Endothelial cell of umbilical vein (primary cell): ENCODE results near the gene PIP4K2B. TPM values are rescaled to one million over a fixed set of nuclear protein-coding genes. Genes with fewer than 3 reads are reported as not detected.

Experiments used
- BruUV-seq: library from RNA; stranded (reverse); fragments of 400-500 nt; replicated peaks from 2 replicates; lab custom pipeline; 2021; lab: Mats Ljungman, UMichigan
- CTCF ChIA-PET: fragments of 300-600, 350-600 bp; sonication (Branson Sonifier 250); formaldehyde crosslinking; loops from one replicate; lab custom pipeline; 2021; ENCODE audit warnings: antibody characterized with exemption, inconsistent platforms; lab: Charles Lee
- POLR2A ChIA-PET: fragments of 300-600, 350-600 bp; sonication (Branson Sonifier 250); formaldehyde crosslinking; loops from one replicate; lab custom pipeline; 2021; ENCODE audit warnings: antibody characterized with exemption, inconsistent platforms; lab: Charles Lee
- DNase-seq: peaks from one replicate; pipeline ENCODE4 v3.0.0-alpha.2; 2011; ENCODE audit warnings: low read depth, low spot score
- FAIRE-seq: peaks from 2 replicates; lab custom pipeline; 2011; peaks lifted over from hg19 to GRCh38; lab: Jason Lieb, UNC
- H2AFZ ChIP-seq: 2 replicates; pipeline ENCODE4 v1.6.0; 2012; ENCODE audit warnings: low read depth, low read length, control low read depth, inconsistent platforms
- H3K27ac ChIP-seq: 2 replicates; pipeline ENCODE4 v1.5.1; 2011; ENCODE audit warnings: low read depth, mild to moderate bottlenecking, control low read depth, low read length, moderate library complexity; ENCODE audit not compliant: insufficient read depth
- H3K27me3 ChIP-seq, 2 experiments: 2 replicates each; pipeline versions ENCODE4 v1.6.0 to v1.6.1; 2011; ENCODE audit warnings: low read length in 2 of 2, mixed read lengths in 1 of 2; ENCODE audit not compliant: control insufficient read depth in 2 of 2, insufficient read depth in 2 of 2
- H3K36me3 ChIP-seq, 2 experiments: 2 replicates in 1 of 2; 3 replicates in 1 of 2; pipeline ENCODE4 v1.5.1; 2011; ENCODE audit warnings: low read length in 2 of 2, mild to moderate bottlenecking in 1 of 2, moderate library complexity in 1 of 2; ENCODE audit not compliant: control insufficient read depth in 2 of 2, insufficient read depth in 2 of 2; ENCODE audit errors: extremely low read depth in 1 of 2
- H3K4me1 ChIP-seq: 3 replicates; pipeline ENCODE4 v1.5.1; 2011; ENCODE audit warnings: mild to moderate bottlenecking, low read length; ENCODE audit not compliant: control insufficient read depth, insufficient read depth; ENCODE audit errors: extremely low read depth
- H3K4me2 ChIP-seq: 2 replicates; pipeline ENCODE4 v1.6.1; 2011; ENCODE audit warnings: low read length, control low read depth, mixed read lengths; ENCODE audit not compliant: insufficient read depth
- H3K4me3 ChIP-seq, 3 experiments: fragments of 200-600 bp in 1 of 3; sonication (generic), shearing (Covaris generic) in 1 of 3; replicated peaks in 1 of 3; 2 replicates each; pipeline ENCODE4 v1.5.1; 2011 to 2016; ENCODE audit warnings: control low read depth in 3 of 3, low read length in 3 of 3, mild to moderate bottlenecking in 2 of 3, inconsistent platforms in 1 of 3, low read depth in 1 of 3, moderate library complexity in 1 of 3; ENCODE audit not compliant: insufficient read depth in 1 of 3
- H3K79me2 ChIP-seq: 2 replicates; pipeline ENCODE4 v1.6.0; 2012; ENCODE audit warnings: low read length, inconsistent platforms; ENCODE audit not compliant: control insufficient read depth, insufficient read depth
- H3K9ac ChIP-seq: replicated peaks from 2 replicates; pipeline ENCODE3; 2011; ENCODE audit warnings: low read length, control low read depth; ENCODE audit not compliant: insufficient read depth; ENCODE audit errors: extremely low read depth
- H3K9me1 ChIP-seq: replicated peaks from 3 replicates; pipeline ENCODE4 v1.6.0; 2011; ENCODE audit warnings: mild to moderate bottlenecking, low read length; ENCODE audit not compliant: control insufficient read depth, insufficient read depth; ENCODE audit errors: extremely low read depth
- H3K9me3 ChIP-seq: replicated peaks from 2 replicates; pipeline ENCODE4 v1.5.1; 2012; ENCODE audit warnings: low read length, inconsistent platforms; ENCODE audit not compliant: control insufficient read depth, insufficient read depth
- H4K20me1 ChIP-seq: replicated peaks from 2 replicates; pipeline ENCODE3; 2011; ENCODE audit warnings: mild to moderate bottlenecking, low read length; ENCODE audit not compliant: control insufficient read depth, insufficient read depth; ENCODE audit errors: extremely low read depth
- EZH2 ChIP-seq: IDR thresholded peaks from 2 replicates; pipeline ENCODE4 v1.6.1; 2012; ENCODE audit warnings: borderline replicate concordance, low read depth, mild to moderate bottlenecking, moderate library complexity, low read length, inconsistent platforms; ENCODE audit not compliant: severe bottlenecking
- FOS ChIP-seq: IDR thresholded peaks from 2 replicates; pipeline ENCODE4 v1.6.1; 2011; ENCODE audit warnings: mild to moderate bottlenecking, low read length, moderate library complexity, borderline replicate concordance; ENCODE audit not compliant: insufficient read depth
- GATA2 ChIP-seq: IDR thresholded peaks from 2 replicates; pipeline ENCODE4 v1.7.0; 2011; ENCODE audit warnings: low read depth, mild to moderate bottlenecking, moderate library complexity, mixed read lengths, low read length; ENCODE audit not compliant: insufficient read length, insufficient read depth
- JUN ChIP-seq: IDR thresholded peaks from 2 replicates; pipeline ENCODE4 v1.6.1; 2011; ENCODE audit warnings: borderline replicate concordance, low read depth; ENCODE audit not compliant: insufficient read length, insufficient read depth
- MAX ChIP-seq: IDR thresholded peaks from 2 replicates; pipeline ENCODE4 v1.6.1; 2011; ENCODE audit not compliant: insufficient read depth, insufficient read length
- MYC ChIP-seq: IDR thresholded peaks from one replicate; pipeline ENCODE4 v1.6.1; 2011; ENCODE audit warnings: mild to moderate bottlenecking, low read depth, low read length
- POLR2A ChIP-seq: IDR thresholded peaks from 2 replicates; pipeline ENCODE4 v1.6.1; 2012; ENCODE audit warnings: low read depth, mild to moderate bottlenecking, control low read depth, low read length
- POLR2AphosphoS5 ChIP-seq: IDR thresholded peaks from 2 replicates; pipeline ENCODE4 v1.6.1; 2012; ENCODE audit warnings: low read depth, mild to moderate bottlenecking, control low read depth, low read length, moderate library complexity; ENCODE audit not compliant: insufficient read depth
- dilution Hi-C: fragments of 300-500 bp; cut with MboI; formaldehyde crosslinking; loops from one replicate; pipeline ENCODE4 v1.15.0; 2019; ENCODE audit warnings: low sequenced_read_pairs; ENCODE audit not compliant: extremely low pct_ligation_motif_present
- intact Hi-C: fragments of 100-400 bp; cut with micrococcal nuclease; formaldehyde crosslinking; loops from one replicate; pipeline ENCODE4 v1.10.0; 2022
- polyA plus RNA-seq, 4 experiments: library from polyadenylated mRNA; depleted of rRNA in 3 of 4; stranded (reverse) in 3 of 4; unstranded in 1 of 4; fragments of >200 nt; gene quantifications; 2 replicates each; pipeline versions ENCODE4 v1.2.1 to v1.2.3, GENCODE V29; 2011 to 2012; ENCODE audit warnings: missing spikeins in 1 of 4
- total RNA-seq: library from RNA; stranded (reverse); gene quantifications from 2 replicates; pipeline ENCODE4 v1.2.3, GENCODE V29; 2021
- TF ChIP-seq, protein P1 (sequence below), 2 donors: IDR thresholded peaks; 1 replicate in 1 of 2; 2 replicates in 1 of 2; pipeline ENCODE4 v1.5.1; 2011; ENCODE audit warnings: low read length in 2 of 2, mild to moderate bottlenecking in 2 of 2, moderate library complexity in 2 of 2, control low read depth in 1 of 2, inconsistent platforms in 1 of 2, low read depth in 1 of 2; ENCODE audit not compliant: insufficient read depth in 1 of 2; ENCODE audit errors: extremely low read depth in 1 of 2

The PIP4K2B gene
- total and polyA plus RNA-seq, 2 donors (not counting 3 experiments of a cell fraction or from before 2014, with no cell fraction given), result 23.1 to 48.8 TPM

DNA sequence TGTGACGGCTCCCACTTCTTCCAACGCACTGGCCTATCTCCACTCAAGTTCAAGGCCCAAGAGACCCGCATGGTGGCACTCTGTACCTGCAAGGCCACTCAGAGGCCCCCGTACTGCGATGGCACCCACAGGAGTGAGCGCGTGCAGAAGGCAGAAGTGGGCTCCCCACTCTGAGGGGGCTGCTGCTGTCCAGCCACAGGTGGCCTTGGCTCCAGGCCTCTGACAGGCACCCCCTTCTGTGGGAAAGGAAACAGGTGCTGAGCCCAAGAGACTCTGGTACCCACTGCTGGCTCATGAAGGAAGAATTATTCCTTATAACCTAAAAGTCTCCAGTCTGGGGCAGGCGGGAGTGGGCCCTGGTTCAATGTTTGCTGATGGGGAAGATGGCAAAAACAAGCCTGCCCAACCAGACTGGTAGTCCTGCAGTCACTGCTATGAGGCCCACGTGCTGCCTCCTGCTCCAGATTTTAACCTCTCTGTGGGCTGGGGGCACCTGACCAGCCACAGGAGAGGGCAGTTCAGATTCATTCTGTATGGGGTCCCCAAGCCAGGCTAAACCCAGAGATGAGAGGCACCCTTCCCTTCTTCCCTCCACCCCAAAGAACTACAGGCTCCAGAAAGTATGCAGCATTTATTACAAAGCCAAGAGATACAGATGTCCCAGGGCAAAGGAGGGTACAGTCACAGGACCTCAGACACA lies 65.9 kb downstream of the PIP4K2B start:
- no peaks in the 10 kb centered on the region for H3K9me1 ChIP-seq
- intact Hi-C loops, result no loop called here
- CTCF ChIA-PET, result interaction anchor here (5.4 kb wide), 1 partner anchor 56 kb away, joined by 138 read pairs; the partner anchor contains the start of gene EPOP
- H3K4me1 ChIP-seq, result peaks cover 27% of the 10 kb centered on the region
- FAIRE-seq (no peak), DNase-seq (no peak)
- H3K9me3 ChIP-seq, result no peaks in the 10 kb centered on the region
- peaks cover 3% of the 10 kb centered on the region for H3K79me2 ChIP-seq
- no peaks in the 10 kb centered on the region for H3K27me3 ChIP-seq
- no peak overlapping the region for H3K9ac ChIP-seq
- H2AFZ ChIP-seq, result no peak overlapping the region
- POLR2A ChIA-PET, result no interaction called here
- peaks cover 2 to 23% of the 10 kb centered on the region in 2 experiments for H3K36me3 ChIP-seq
- no peaks in the 10 kb centered on the region for H4K20me1 ChIP-seq
- H3K27ac ChIP-seq, result no peak overlapping the region
- TF ChIP-seq JUN (no peak), MYC (no peak), EZH2 (no peak), POLR2AphosphoS5 (no peak), MAX (no peak), GATA2 (no peak), POLR2A (no peak), FOS (no peak)
- TF ChIP-seq, protein P1, sequence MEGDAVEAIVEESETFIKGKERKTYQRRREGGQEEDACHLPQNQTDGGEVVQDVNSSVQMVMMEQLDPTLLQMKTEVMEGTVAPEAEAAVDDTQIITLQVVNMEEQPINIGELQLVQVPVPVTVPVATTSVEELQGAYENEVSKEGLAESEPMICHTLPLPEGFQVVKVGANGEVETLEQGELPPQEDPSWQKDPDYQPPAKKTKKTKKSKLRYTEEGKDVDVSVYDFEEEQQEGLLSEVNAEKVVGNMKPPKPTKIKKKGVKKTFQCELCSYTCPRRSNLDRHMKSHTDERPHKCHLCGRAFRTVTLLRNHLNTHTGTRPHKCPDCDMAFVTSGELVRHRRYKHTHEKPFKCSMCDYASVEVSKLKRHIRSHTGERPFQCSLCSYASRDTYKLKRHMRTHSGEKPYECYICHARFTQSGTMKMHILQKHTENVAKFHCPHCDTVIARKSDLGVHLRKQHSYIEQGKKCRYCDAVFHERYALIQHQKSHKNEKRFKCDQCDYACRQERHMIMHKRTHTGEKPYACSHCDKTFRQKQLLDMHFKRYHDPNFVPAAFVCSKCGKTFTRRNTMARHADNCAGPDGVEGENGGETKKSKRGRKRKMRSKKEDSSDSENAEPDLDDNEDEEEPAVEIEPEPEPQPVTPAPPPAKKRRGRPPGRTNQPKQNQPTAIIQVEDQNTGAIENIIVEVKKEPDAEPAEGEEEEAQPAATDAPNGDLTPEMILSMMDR (IDR thresholded peaks at IDR 0.05; ENCODE audit: extremely low read depth in 1 of 2, insufficient read depth in 1 of 2, low read depth in 1 of 2, low read length in 2 of 2), result no peak
- H3K4me3 ChIP-seq, result no peak overlapping the region
- dilution Hi-C loops, result no loop called here
- H3K4me2 ChIP-seq, result no peak overlapping the region
- BruUV-seq, result no TSS peak
